NCI-H748 (cell line): ENCODE data around the gene JARID2.

Experiments
- DNase-seq: peaks from one replicate; lab custom pipeline; 2025; ENCODE audit not compliant: unreplicated experiment; lab: John Stamatoyannopoulos, UW

The JARID2 gene

GRCh38 chr6:15330174-15330944, 84.5 kb downstream of the JARID2 start:
- DNase-seq = no peak

- no peak for DNase-seq
Observed at GRCh38 chr6:15331143-15331542, 85.3 kb downstream of the JARID2 start.

GRCh38 chr6:15331629-15332251, 85.9 kb downstream of the JARID2 start:
- no peak for DNase-seq

GRCh38 chr6:15332446-15332845, 86.6 kb downstream of the JARID2 start:
- DNase-seq = no peak

GRCh38 chr6:15335385-15335784, 89.5 kb downstream of the JARID2 start:
- no peak for DNase-seq

- DNase-seq = no peak
Observed at GRCh38 chr6:15335916-15336315, 90.0 kb downstream of the JARID2 start.

GRCh38 chr6:15336900-15337560, 91.2 kb downstream of the JARID2 start:
- no peak for DNase-seq

GRCh38 chr6:15337582-15337981, 91.7 kb downstream of the JARID2 start:
- DNase-seq = no peak

- no peak for DNase-seq
Observed at GRCh38 chr6:15338476-15338875, 92.6 kb downstream of the JARID2 start.

- no peak for DNase-seq
Observed at GRCh38 chr6:15339081-15339480, 93.2 kb downstream of the JARID2 start.

- no peak for DNase-seq
Observed at GRCh38 chr6:15340105-15340601, 94.3 kb downstream of the JARID2 start.

- no peak for DNase-seq
Observed at GRCh38 chr6:15340775-15341174, 94.9 kb downstream of the JARID2 start.

GRCh38 chr6:15341311-15342001, 95.6 kb downstream of the JARID2 start:
- no peak for DNase-seq

GRCh38 chr6:15342114-15342513, 96.2 kb downstream of the JARID2 start:
- no peak for DNase-seq

GRCh38 chr6:15343490-15344191, 97.8 kb downstream of the JARID2 start:
- DNase-seq = no peak

GRCh38 chr6:15344192-15344519, 98.3 kb downstream of the JARID2 start:
- DNase-seq = no peak

- DNase-seq = no peak
Observed at GRCh38 chr6:15344831-15345230, 99.0 kb downstream of the JARID2 start.

- DNase-seq = no peak
Observed at GRCh38 chr6:15346315-15346714, 100.4 kb downstream of the JARID2 start.

- DNase-seq = no peak
Observed at GRCh38 chr6:15348528-15348927, 102.7 kb downstream of the JARID2 start.

GRCh38 chr6:15349379-15349778, 103.5 kb downstream of the JARID2 start:
- no peak for DNase-seq
